Esophagus muscularis mucosa (tissue), 4 donors: ENCODE measurements around the gene GLRA2. TPM values are rescaled to one million over a fixed set of nuclear protein-coding genes. Genes with fewer than 3 reads are reported as not detected.

ENCODE experiments used
- DNase-seq: peaks from one replicate; pipeline ENCODE4 v3.0.0-alpha.2; 2017; ENCODE audit errors: extremely low spot score
- H3K27ac ChIP-seq, 4 donors: fragments of 200-600 bp; sonication (generic); replicated peaks in 1 of 4; 1 replicate in 3 of 4; 2 replicates in 1 of 4; pipeline ENCODE4 v1.5.1; 2016 to 2019; ENCODE audit warnings: mild to moderate bottlenecking in 1 of 4
- H3K27me3 ChIP-seq, 4 donors: fragments of 200-600 bp; sonication (generic); one replicate each; pipeline versions ENCODE4 v1.5.1 to v1.6.0; 2016 to 2019
- H3K36me3 ChIP-seq, 4 donors: fragments of 200-600 bp; sonication (generic); one replicate each; pipeline ENCODE4 v1.5.1; 2016 to 2019
- H3K4me1 ChIP-seq, 4 donors: fragments of 200-600 bp; sonication (generic); one replicate each; pipeline ENCODE4 v1.5.1; 2016 to 2019
- H3K4me3 ChIP-seq, 4 donors: fragments of 200-600 bp; sonication (generic); 1 replicate in 2 of 4; 2 replicates in 2 of 4; pipeline ENCODE4 v1.5.1; 2016 to 2019; ENCODE audit warnings: mild to moderate bottlenecking in 4 of 4, moderate library complexity in 1 of 4
- H3K9me3 ChIP-seq, 4 donors: fragments of 200-600 bp; sonication (generic); 1 replicate in 3 of 4; 2 replicates in 1 of 4; pipeline ENCODE4 v1.5.1; 2016 to 2019
- CTCF ChIP-seq, 3 experiments: fragments of 200-600 bp in 2 of 3; fragments of 450-650 bp in 1 of 3; sonication (generic) in 2 of 3; IDR thresholded peaks; one replicate each; pipeline ENCODE4 v1.5.1; 2017 to 2019; ENCODE audit warnings: antibody characterized with exemption in 3 of 3, mild to moderate bottlenecking in 2 of 3, moderate library complexity in 1 of 3
- EP300 ChIP-seq: sonication (generic); formaldehyde crosslinking; IDR thresholded peaks from one replicate; pipeline ENCODE4 v1.6.1; 2017; ENCODE audit warnings: antibody characterized with exemption
- POLR2A ChIP-seq: fragments of 450-650 bp; IDR thresholded peaks from one replicate; pipeline ENCODE4 v1.6.1; 2017; ENCODE audit warnings: antibody characterized with exemption, moderate library complexity, mild to moderate bottlenecking, low read depth
- POLR2AphosphoS5 ChIP-seq, 2 donors: sonication (generic); formaldehyde crosslinking; IDR thresholded peaks; one replicate each; pipeline ENCODE4 v1.6.1; 2017; ENCODE audit warnings: antibody characterized with exemption in 2 of 2
- WGBS: methylation state at CpG from one replicate; pipeline ENCODE4 v1.1.5; 2018; 5-methylcytosine and 5-hydroxymethylcytosine counted together
- intact Hi-C: fragments of 100-400 bp; cut with DNase I; formaldehyde crosslinking; loops from one replicate; pipeline ENCODE4 v1.15.1; 2023
- total RNA-seq, 4 donors: library from RNA; depleted of rRNA; stranded (reverse); fragments of >200 nt; gene quantifications; one replicate each; pipeline versions ENCODE4 v1.1.0 to v1.2.1, GENCODE V29; 2016

The GLRA2 gene
- total RNA-seq, 4 donors from 2014 or later, result not detected

GRCh38 chrX:14702145-14702544, 172.8 kb downstream of the GLRA2 start:
- Histone ChIP-seq H3K9me3 (no peaks in the 10 kb centered on the region), H3K27me3 (no peaks in the 10 kb centered on the region), H3K36me3 (no peaks in the 10 kb centered on the region), H3K4me1 (no peaks in the 10 kb centered on the region), H3K4me3 (no peak overlapping the region), H3K27ac (no peak overlapping the region)
- no peak for DNase-seq
- intact Hi-C loops, result no loop called here
- TF ChIP-seq EP300, result no peak
- TF ChIP-seq POLR2A, result no peak
- TF ChIP-seq CTCF (IDR thresholded peaks at IDR 0.05), result no peak
- TF ChIP-seq POLR2AphosphoS5 (IDR thresholded peaks at IDR 0.05), result no peak

GRCh38 chrX:14712096-14712495, 182.8 kb downstream of the GLRA2 start:
- no peak for DNase-seq
- Histone ChIP-seq H3K4me3 (no peak overlapping the region), H3K27ac (no peak overlapping the region), H3K9me3 (no peaks in the 10 kb centered on the region), H3K36me3 (no peaks in the 10 kb centered on the region), H3K4me1 (no peaks in the 10 kb centered on the region), H3K27me3 (no peaks in the 10 kb centered on the region)
- TF ChIP-seq POLR2AphosphoS5 (IDR thresholded peaks at IDR 0.05) (no peak), CTCF (IDR thresholded peaks at IDR 0.05) (no peak), POLR2A (no peak), EP300 (no peak)
- 81% methylated on average over 3 of the region's 3 CpGs for WGBS
- intact Hi-C loops, result no loop called here

- H3K36me3 ChIP-seq, result no peaks in the 10 kb centered on the region
- no peak for DNase-seq
- no peaks in the 10 kb centered on the region for H3K9me3 ChIP-seq
- no peak for TF ChIP-seq POLR2A
- TF ChIP-seq CTCF (IDR thresholded peaks at IDR 0.05), result no peak
- no peak for TF ChIP-seq POLR2AphosphoS5 (IDR thresholded peaks at IDR 0.05)
- no peak for TF ChIP-seq EP300
- no peaks in the 10 kb centered on the region for H3K4me1 ChIP-seq
- WGBS, result 85% methylated on average over 3 of the region's 3 CpGs
- H3K4me3 ChIP-seq, result no peak overlapping the region
- no peaks in the 10 kb centered on the region for H3K27me3 ChIP-seq
- intact Hi-C loops, result no loop called here
- no peak overlapping the region for H3K27ac ChIP-seq
Observed at GRCh38 chrX:14717949-14718348, 188.6 kb downstream of the GLRA2 start.

- no peak overlapping the region for H3K4me3 ChIP-seq
- H3K36me3 ChIP-seq, result no peaks in the 10 kb centered on the region
- intact Hi-C loops, result no loop called here
- H3K4me1 ChIP-seq, result no peaks in the 10 kb centered on the region
- 82% methylated on average over 2 of the region's 2 CpGs for WGBS
- H3K27me3 ChIP-seq, result no peaks in the 10 kb centered on the region
- H3K27ac ChIP-seq, result no peak overlapping the region
- DNase-seq, result no peak
- H3K9me3 ChIP-seq, result no peaks in the 10 kb centered on the region
- no peak for TF ChIP-seq EP300
- TF ChIP-seq POLR2A, result no peak
Observed at GRCh38 chrX:14718403-14718802, 189.1 kb downstream of the GLRA2 start.

- no peak overlapping the region for H3K27ac ChIP-seq
- intact Hi-C loops, result no loop called here
- TF ChIP-seq POLR2AphosphoS5 (IDR thresholded peaks at IDR 0.05) (no peak), POLR2A (no peak), EP300 (no peak), CTCF (IDR thresholded peaks at IDR 0.05) (no peak)
- DNase-seq, result no peak
- WGBS, result 64% methylated on average over 1 of the region's 1 CpG
- H3K9me3 ChIP-seq, result no peaks in the 10 kb centered on the region
- no peaks in the 10 kb centered on the region for H3K36me3 ChIP-seq
- no peak overlapping the region for H3K4me3 ChIP-seq
- H3K27me3 ChIP-seq, result no peaks in the 10 kb centered on the region
- no peaks in the 10 kb centered on the region for H3K4me1 ChIP-seq
Observed at GRCh38 chrX:14729058-14729457, 199.7 kb downstream of the GLRA2 start.
